H1 (cell line): ENCODE data around the gene PDZD2.

Experiments used
- BCL11A ChIP-seq, 2 experiments: IDR thresholded peaks; one replicate each; pipeline ENCODE4 v1.6.1; 2011; ENCODE audit warnings: low read depth in 2 of 2, low read length in 2 of 2, mild to moderate bottlenecking in 2 of 2
- BRCA1 ChIP-seq: IDR thresholded peaks from 2 replicates; pipeline ENCODE4 v1.6.1; 2012; ENCODE audit warnings: low read depth, low read length, improper control_type of control experiment
- CTBP2 ChIP-seq: IDR thresholded peaks from 2 replicates; pipeline ENCODE4 v1.7.0; 2011; ENCODE audit warnings: borderline replicate concordance, mild to moderate bottlenecking, moderate library complexity, mixed read lengths, low read length; ENCODE audit not compliant: insufficient read depth, insufficient read length
- POLR2A ChIP-seq, 2 experiments: IDR thresholded peaks; 1 replicate in 1 of 2; 2 replicates in 1 of 2; pipeline ENCODE4 v1.6.1; 2011; ENCODE audit warnings: low read depth in 2 of 2, low read length in 2 of 2, mild to moderate bottlenecking in 2 of 2; ENCODE audit errors: control extremely low read depth in 1 of 2
- POLR2AphosphoS5 ChIP-seq: IDR thresholded peaks from 2 replicates; pipeline ENCODE4 v1.6.1; 2011; ENCODE audit warnings: low read depth, low read length
- TAF7 ChIP-seq: optimal IDR thresholded peaks from 2 replicates; pipeline ENCODE3; 2011; ENCODE audit warnings: low read depth, mild to moderate bottlenecking, inconsistent platforms, low read length, moderate library complexity, borderline replicate concordance
- TF ChIP-seq, protein P1 (sequence below), 3 experiments: IDR thresholded peaks; 1 replicate in 2 of 3; 2 replicates in 1 of 3; pipeline versions ENCODE4 v1.5.1 to v1.6.1; 2011; ENCODE audit warnings: low read length in 3 of 3, mild to moderate bottlenecking in 3 of 3, inconsistent platforms in 2 of 3, low read depth in 1 of 3, moderate library complexity in 1 of 3; ENCODE audit not compliant: insufficient read depth in 1 of 3; ENCODE audit errors: control extremely low read depth in 1 of 3

DNA sequence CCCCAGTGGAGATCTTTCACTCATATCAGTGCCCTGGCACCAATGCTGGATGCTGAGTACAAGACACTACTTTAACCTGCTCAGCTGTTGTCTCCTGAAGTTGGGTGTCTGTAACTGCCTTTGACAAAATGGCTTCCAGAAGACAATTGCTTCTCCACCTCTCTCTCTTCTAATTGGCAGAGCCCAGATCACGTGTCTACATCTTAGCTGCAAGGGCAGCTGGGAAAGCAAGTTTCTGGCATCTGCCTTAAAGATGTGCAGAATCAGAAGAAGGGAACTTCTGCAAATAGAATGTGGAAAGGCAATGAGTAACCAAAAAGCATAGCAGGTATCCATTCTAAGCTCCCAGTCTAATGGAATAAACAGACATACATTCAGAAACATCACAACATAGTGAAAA lies 81.1 kb downstream of the PDZD2 start:
- TF ChIP-seq, protein P1, sequence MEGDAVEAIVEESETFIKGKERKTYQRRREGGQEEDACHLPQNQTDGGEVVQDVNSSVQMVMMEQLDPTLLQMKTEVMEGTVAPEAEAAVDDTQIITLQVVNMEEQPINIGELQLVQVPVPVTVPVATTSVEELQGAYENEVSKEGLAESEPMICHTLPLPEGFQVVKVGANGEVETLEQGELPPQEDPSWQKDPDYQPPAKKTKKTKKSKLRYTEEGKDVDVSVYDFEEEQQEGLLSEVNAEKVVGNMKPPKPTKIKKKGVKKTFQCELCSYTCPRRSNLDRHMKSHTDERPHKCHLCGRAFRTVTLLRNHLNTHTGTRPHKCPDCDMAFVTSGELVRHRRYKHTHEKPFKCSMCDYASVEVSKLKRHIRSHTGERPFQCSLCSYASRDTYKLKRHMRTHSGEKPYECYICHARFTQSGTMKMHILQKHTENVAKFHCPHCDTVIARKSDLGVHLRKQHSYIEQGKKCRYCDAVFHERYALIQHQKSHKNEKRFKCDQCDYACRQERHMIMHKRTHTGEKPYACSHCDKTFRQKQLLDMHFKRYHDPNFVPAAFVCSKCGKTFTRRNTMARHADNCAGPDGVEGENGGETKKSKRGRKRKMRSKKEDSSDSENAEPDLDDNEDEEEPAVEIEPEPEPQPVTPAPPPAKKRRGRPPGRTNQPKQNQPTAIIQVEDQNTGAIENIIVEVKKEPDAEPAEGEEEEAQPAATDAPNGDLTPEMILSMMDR (IDR thresholded peaks at IDR 0.05; ENCODE audit: control extremely low read depth in 1 of 3, insufficient read depth in 1 of 3, low read depth in 1 of 3, low read length in 3 of 3), result no peak
- TF ChIP-seq BRCA1 (no peak), POLR2A (IDR thresholded peaks at IDR 0.05; ENCODE audit: control extremely low read depth in 1 of 2, low read depth in 2 of 2, low read length in 2 of 2) (no peak), TAF7 (no peak), POLR2AphosphoS5 (no peak), CTBP2 (no peak), BCL11A (IDR thresholded peaks at IDR 0.05; ENCODE audit: low read depth in 2 of 2, low read length in 2 of 2) (no peak)
